Smooth muscle cell (in vitro differentiated cells): Measurements from ENCODE around the gene ASB11. TPM values are rescaled to one million over a fixed set of nuclear protein-coding genes. Genes with fewer than 3 reads are reported as not detected.
"Not testable (repeated sequence)": the region's sequence is repeated elsewhere in the genome, so short reads cannot be mapped to it uniquely, and the experiment has no call there.

ENCODE experiments used
- DNase-seq: peaks from one replicate; lab custom pipeline; 2025; ENCODE audit not compliant: unreplicated experiment; lab: John Stamatoyannopoulos, UW
- H2AFZ ChIP-seq: fragments of 200-600 bp; sonication (generic); 2 replicates; pipeline ENCODE4 v1.6.0; 2016; ENCODE audit warnings: antibody characterized with exemption, low read depth, mild to moderate bottlenecking
- H3F3A ChIP-seq: fragments of 200-600 bp; sonication (generic); 2 replicates; pipeline ENCODE4 v1.6.0; 2017; ENCODE audit warnings: antibody characterized with exemption, low read depth
- H3K27ac ChIP-seq: fragments of 200-600 bp; sonication (generic); 2 replicates; pipeline ENCODE4 v1.5.1; 2016; ENCODE audit warnings: low read depth, mild to moderate bottlenecking
- H3K27me3 ChIP-seq: fragments of 200-600 bp; sonication (generic); 2 replicates; pipeline ENCODE4 v1.6.1; 2016; ENCODE audit warnings: low read depth, mild to moderate bottlenecking
- H3K36me3 ChIP-seq: fragments of 200-600 bp; sonication (generic); 2 replicates; pipeline ENCODE4 v1.5.1; 2016; ENCODE audit warnings: low read depth
- H3K4me1 ChIP-seq: fragments of 200-600 bp; sonication (generic); 2 replicates; pipeline ENCODE4 v1.5.1; 2016; ENCODE audit warnings: low read depth
- H3K4me2 ChIP-seq: fragments of 200-600 bp; sonication (generic); 2 replicates; pipeline ENCODE4 v1.6.0; 2016; ENCODE audit warnings: mild to moderate bottlenecking
- H3K4me3 ChIP-seq: fragments of 200-600 bp; sonication (generic); 2 replicates; pipeline ENCODE4 v1.5.1; 2016; ENCODE audit warnings: mild to moderate bottlenecking
- H3K79me2 ChIP-seq: fragments of 200-600 bp; sonication (generic); 2 replicates; pipeline ENCODE4 v1.6.0; 2016; ENCODE audit warnings: low read depth, mild to moderate bottlenecking
- H3K9ac ChIP-seq: fragments of 200-600 bp; sonication (generic); 2 replicates; pipeline ENCODE4 v1.6.0; 2016; ENCODE audit warnings: low read depth
- H3K9me3 ChIP-seq: fragments of 200-600 bp; sonication (generic); replicated peaks from 2 replicates; pipeline ENCODE4 v1.5.1; 2016; ENCODE audit warnings: low read depth
- H4K20me1 ChIP-seq: fragments of 200-600 bp; sonication (generic); 2 replicates; pipeline ENCODE4 v1.6.0; 2016; ENCODE audit warnings: low read depth
- WGBS: methylation state at CpG from one replicate; pipeline ENCODE4 v1.1.7; 2016; ENCODE audit warnings: low lambda C conversion rate; 5-methylcytosine and 5-hydroxymethylcytosine counted together
- polyA plus RNA-seq: library from polyadenylated mRNA; unstranded; fragments of >200 nt; fragmentation: Nextera tagmentation; extraction: Ambion mirVana; gene quantifications from 2 replicates; pipeline ENCODE4 v1.2.1, GENCODE V29; 2016
- total RNA-seq: library from RNA; depleted of rRNA; stranded (reverse); fragments of >200 nt; gene quantifications from 2 replicates; pipeline ENCODE4 v1.2.3, GENCODE V29; 2014
- TF ChIP-seq, protein P1 (sequence below): fragments of 200-600 bp; sonication (generic); IDR thresholded peaks from 2 replicates; pipeline ENCODE4 v1.5.1; 2017; ENCODE audit warnings: borderline replicate concordance, mild to moderate bottlenecking, antibody characterized with exemption; ENCODE audit not compliant: insufficient read depth, poor library complexity, severe bottlenecking

Gene ASB11
- total and polyA plus RNA-seq, 2 experiments from 2014 or later = not detected

GRCh38 chrX:15293451-15293850 is 22.0 kb downstream of the ASB11 start:
- H3K27ac ChIP-seq = no peak overlapping the region
- H3F3A ChIP-seq = no peaks in the 10 kb centered on the region
- TF ChIP-seq, protein P1, sequence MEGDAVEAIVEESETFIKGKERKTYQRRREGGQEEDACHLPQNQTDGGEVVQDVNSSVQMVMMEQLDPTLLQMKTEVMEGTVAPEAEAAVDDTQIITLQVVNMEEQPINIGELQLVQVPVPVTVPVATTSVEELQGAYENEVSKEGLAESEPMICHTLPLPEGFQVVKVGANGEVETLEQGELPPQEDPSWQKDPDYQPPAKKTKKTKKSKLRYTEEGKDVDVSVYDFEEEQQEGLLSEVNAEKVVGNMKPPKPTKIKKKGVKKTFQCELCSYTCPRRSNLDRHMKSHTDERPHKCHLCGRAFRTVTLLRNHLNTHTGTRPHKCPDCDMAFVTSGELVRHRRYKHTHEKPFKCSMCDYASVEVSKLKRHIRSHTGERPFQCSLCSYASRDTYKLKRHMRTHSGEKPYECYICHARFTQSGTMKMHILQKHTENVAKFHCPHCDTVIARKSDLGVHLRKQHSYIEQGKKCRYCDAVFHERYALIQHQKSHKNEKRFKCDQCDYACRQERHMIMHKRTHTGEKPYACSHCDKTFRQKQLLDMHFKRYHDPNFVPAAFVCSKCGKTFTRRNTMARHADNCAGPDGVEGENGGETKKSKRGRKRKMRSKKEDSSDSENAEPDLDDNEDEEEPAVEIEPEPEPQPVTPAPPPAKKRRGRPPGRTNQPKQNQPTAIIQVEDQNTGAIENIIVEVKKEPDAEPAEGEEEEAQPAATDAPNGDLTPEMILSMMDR = no peak
- no peaks in the 10 kb centered on the region for H3K9me3 ChIP-seq
- H2AFZ ChIP-seq = no peak overlapping the region
- H3K4me1 ChIP-seq = no peaks in the 10 kb centered on the region
- no peaks in the 10 kb centered on the region for H3K36me3 ChIP-seq
- DNase-seq = no peak
- no peak overlapping the region for H3K4me2 ChIP-seq
- no peaks in the 10 kb centered on the region for H4K20me1 ChIP-seq
- no peaks in the 10 kb centered on the region for H3K27me3 ChIP-seq
- no peak overlapping the region for H3K9ac ChIP-seq
- no peak overlapping the region for H3K4me3 ChIP-seq
- 76% methylated on average over 2 of the region's 2 CpGs for WGBS
- no peaks in the 10 kb centered on the region for H3K79me2 ChIP-seq

- H3K79me2 ChIP-seq = no peaks in the 10 kb centered on the region
- H3K9me3 ChIP-seq = no peaks in the 10 kb centered on the region
- H3K36me3 ChIP-seq = no peaks in the 10 kb centered on the region
- H3K4me2 ChIP-seq = no peak overlapping the region
- H2AFZ ChIP-seq = no peak overlapping the region
- WGBS = 71% methylated on average over 3 of the region's 3 CpGs
- TF ChIP-seq, protein P1 = no peak
- H3K27me3 ChIP-seq = no peaks in the 10 kb centered on the region
- H3K9ac ChIP-seq = no peak overlapping the region
- no peak overlapping the region for H3K4me3 ChIP-seq
- DNase-seq = no peak
- no peaks in the 10 kb centered on the region for H4K20me1 ChIP-seq
- H3K4me1 ChIP-seq = no peaks in the 10 kb centered on the region
- H3F3A ChIP-seq = no peaks in the 10 kb centered on the region
- H3K27ac ChIP-seq = no peak overlapping the region
These were observed 22.6 kb downstream of the ASB11 start for GRCh38 chrX:15292861-15293260.

DNA sequence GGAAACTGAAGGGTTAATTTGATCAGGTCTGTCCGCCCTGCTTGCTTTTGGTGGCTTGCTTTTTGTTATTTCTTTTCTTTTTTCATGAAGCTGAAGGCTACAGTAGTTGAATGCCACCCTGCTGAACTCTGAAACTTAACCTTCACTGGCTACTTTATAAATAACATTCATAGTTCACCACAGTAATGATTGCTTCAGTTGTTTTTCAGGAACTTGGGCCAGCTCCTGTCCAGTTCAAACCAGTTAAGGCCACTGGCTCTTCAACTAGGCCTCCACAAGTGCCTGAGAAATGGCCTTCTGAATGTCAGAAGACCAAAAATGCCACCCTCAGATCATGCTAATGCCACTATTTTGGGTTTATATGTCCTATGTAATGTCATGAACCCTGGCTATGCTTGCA is 37.8 kb downstream of the ASB11 start:
- no peaks in the 10 kb centered on the region for H3F3A ChIP-seq
- no peak overlapping the region for H3K27ac ChIP-seq
- no peaks in the 10 kb centered on the region for H3K27me3 ChIP-seq
- no peak for DNase-seq
- 59% methylated on average over 1 of the region's 1 CpG for WGBS
- no peaks in the 10 kb centered on the region for H3K36me3 ChIP-seq
- no peak overlapping the region for H3K9ac ChIP-seq
- H3K4me2 ChIP-seq = no peak overlapping the region
- H4K20me1 ChIP-seq = no peaks in the 10 kb centered on the region
- no peaks in the 10 kb centered on the region for H3K79me2 ChIP-seq
- H3K4me1 ChIP-seq = no peaks in the 10 kb centered on the region
- H2AFZ ChIP-seq = no peak overlapping the region
- no peaks in the 10 kb centered on the region for H3K9me3 ChIP-seq
- TF ChIP-seq, protein P1 = no peak
- H3K4me3 ChIP-seq = no peak overlapping the region

DNA sequence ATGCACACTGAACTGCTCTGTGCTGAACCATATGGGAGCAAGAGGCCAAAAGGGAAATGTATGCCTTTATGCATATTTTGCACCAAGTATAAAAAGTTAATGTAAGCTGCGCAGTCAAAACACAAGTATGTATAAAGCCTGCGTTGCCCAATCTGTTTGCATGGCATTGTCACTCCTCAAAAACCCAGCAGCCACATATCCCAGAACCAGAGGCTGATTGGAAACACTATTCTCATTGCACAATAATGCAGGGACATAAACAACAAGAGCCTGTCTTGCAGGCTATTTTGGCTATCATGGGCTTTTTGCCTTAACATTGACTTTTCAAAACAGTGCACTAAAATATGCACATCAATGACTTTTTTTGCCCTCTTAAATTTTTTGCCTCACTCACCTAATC is 40.5 kb downstream of the ASB11 start:
- H3K9ac ChIP-seq = no peak overlapping the region
- H3K4me2 ChIP-seq = no peak overlapping the region
- no peaks in the 10 kb centered on the region for H3F3A ChIP-seq
- DNase-seq = no peak
- TF ChIP-seq, protein P1 = no peak
- no peak overlapping the region for H2AFZ ChIP-seq
- no peaks in the 10 kb centered on the region for H3K79me2 ChIP-seq
- H3K9me3 ChIP-seq = no peaks in the 10 kb centered on the region
- no peaks in the 10 kb centered on the region for H4K20me1 ChIP-seq
- WGBS = 80% methylated on average over 2 of the region's 2 CpGs
- H3K27ac ChIP-seq = no peak overlapping the region
- H3K36me3 ChIP-seq = no peaks in the 10 kb centered on the region
- no peak overlapping the region for H3K4me3 ChIP-seq
- no peaks in the 10 kb centered on the region for H3K4me1 ChIP-seq
- no peaks in the 10 kb centered on the region for H3K27me3 ChIP-seq

DNA sequence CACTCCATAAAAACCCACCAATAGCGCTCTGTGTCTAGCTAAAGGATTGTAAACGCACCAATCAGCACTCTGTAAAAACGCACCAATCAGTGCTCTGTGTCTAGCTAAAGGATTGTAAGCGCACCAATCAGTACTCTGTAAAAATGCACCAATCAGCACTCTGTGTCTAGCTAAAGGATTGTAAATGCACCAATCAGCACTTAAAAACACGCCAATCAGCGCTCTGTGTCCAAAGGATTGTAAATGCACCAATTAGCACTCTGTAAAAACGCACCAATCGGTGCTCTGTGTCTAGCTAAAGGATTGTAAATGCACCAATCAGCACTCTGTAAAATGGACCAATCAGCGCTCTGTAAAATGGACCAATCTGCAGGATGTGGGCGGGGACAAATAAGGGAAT is 42.2 kb downstream of the ASB11 start:
- H3K4me2 ChIP-seq, H3K36me3 ChIP-seq, H3K9me3 ChIP-seq, H3K4me3 ChIP-seq, H2AFZ ChIP-seq, DNase-seq, H3K4me1 ChIP-seq, H4K20me1 ChIP-seq, H3F3A ChIP-seq, H3K9ac ChIP-seq, H3K27ac ChIP-seq, H3K27me3 ChIP-seq, H3K79me2 ChIP-seq: not testable (repeated sequence)
- WGBS = 82% methylated on average over 10 of the region's 10 CpGs
